Parathyroid adenoma (tissue), 2 donors: ENCODE data around the gene CSRP2.

Experiments
- H2AFZ ChIP-seq: fragments of 300-600 bp; sonication (generic); one replicate; pipeline ENCODE4 v1.7.0; 2017; ENCODE audit warnings: antibody characterized with exemption, mild to moderate bottlenecking
- H3K27ac ChIP-seq: fragments of 300-600 bp; sonication (generic); one replicate; pipeline ENCODE4 v1.7.0; 2017
- H3K27me3 ChIP-seq: fragments of 300-600 bp; sonication (generic); one replicate; pipeline ENCODE4 v1.7.0; 2017; ENCODE audit warnings: low read length; ENCODE audit not compliant: control insufficient read depth, insufficient read depth
- H3K36me3 ChIP-seq: fragments of 300-600 bp; sonication (generic); one replicate; pipeline ENCODE4 v1.7.0; 2017; ENCODE audit warnings: low read length; ENCODE audit not compliant: control insufficient read depth, insufficient read depth
- H3K4me1 ChIP-seq: fragments of 300-600 bp; sonication (generic); one replicate; pipeline ENCODE4 v1.7.0; 2017; ENCODE audit warnings: control low read depth
- H3K4me2 ChIP-seq: fragments of 300-600 bp; sonication (generic); one replicate; pipeline ENCODE4 v1.7.0; 2017; ENCODE audit warnings: low read length
- H3K4me3 ChIP-seq: fragments of 300-600 bp; sonication (generic); one replicate; pipeline ENCODE4 v1.7.0; 2017; ENCODE audit warnings: low read depth, low read length
- H3K79me2 ChIP-seq: fragments of 300-600 bp; sonication (generic); one replicate; pipeline ENCODE4 v1.7.0; 2017; ENCODE audit warnings: control low read depth
- H3K9ac ChIP-seq: fragments of 300-600 bp; sonication (generic); one replicate; pipeline ENCODE4 v1.7.0; 2017; ENCODE audit warnings: mild to moderate bottlenecking
- H3K9me3 ChIP-seq: fragments of 300-600 bp; sonication (generic); one replicate; pipeline ENCODE4 v1.7.0; 2017; ENCODE audit warnings: low read length; ENCODE audit not compliant: control insufficient read depth
- CTCF ChIP-seq: fragments of 300-600 bp; sonication (generic); IDR thresholded peaks from one replicate; pipeline ENCODE4 v1.7.0; 2017; ENCODE audit warnings: antibody characterized with exemption, mild to moderate bottlenecking
- donor health status: primary hyperparathyroidism.

Gene CSRP2

GRCh38 chr12:76866726-76867125 lies 12.1 kb downstream of the CSRP2 start:
- Histone ChIP-seq H3K79me2 (no peaks in the 10 kb centered on the region), H3K27me3 (no peaks in the 10 kb centered on the region), H2AFZ (no peak overlapping the region), H3K4me2 (no peak overlapping the region), H3K4me3 (no peak overlapping the region), H3K9ac (no peak overlapping the region), H3K4me1 (no peaks in the 10 kb centered on the region), H3K9me3 (no peaks in the 10 kb centered on the region), H3K36me3 (no peaks in the 10 kb centered on the region), H3K27ac (no peak overlapping the region)
- TF ChIP-seq CTCF: no peak

GRCh38 chr12:76866151-76866567 lies 12.7 kb downstream of the CSRP2 start:
- no peaks in the 10 kb centered on the region for H3K4me1 ChIP-seq
- no peaks in the 10 kb centered on the region for H3K9me3 ChIP-seq
- no peak overlapping the region for H3K4me2 ChIP-seq
- H3K27ac ChIP-seq: no peak overlapping the region
- H3K4me3 ChIP-seq: no peak overlapping the region
- H3K9ac ChIP-seq: no peak overlapping the region
- no peaks in the 10 kb centered on the region for H3K79me2 ChIP-seq
- no peak for TF ChIP-seq CTCF
- H3K36me3 ChIP-seq: no peaks in the 10 kb centered on the region
- no peaks in the 10 kb centered on the region for H3K27me3 ChIP-seq
- H2AFZ ChIP-seq: no peak overlapping the region

DNA sequence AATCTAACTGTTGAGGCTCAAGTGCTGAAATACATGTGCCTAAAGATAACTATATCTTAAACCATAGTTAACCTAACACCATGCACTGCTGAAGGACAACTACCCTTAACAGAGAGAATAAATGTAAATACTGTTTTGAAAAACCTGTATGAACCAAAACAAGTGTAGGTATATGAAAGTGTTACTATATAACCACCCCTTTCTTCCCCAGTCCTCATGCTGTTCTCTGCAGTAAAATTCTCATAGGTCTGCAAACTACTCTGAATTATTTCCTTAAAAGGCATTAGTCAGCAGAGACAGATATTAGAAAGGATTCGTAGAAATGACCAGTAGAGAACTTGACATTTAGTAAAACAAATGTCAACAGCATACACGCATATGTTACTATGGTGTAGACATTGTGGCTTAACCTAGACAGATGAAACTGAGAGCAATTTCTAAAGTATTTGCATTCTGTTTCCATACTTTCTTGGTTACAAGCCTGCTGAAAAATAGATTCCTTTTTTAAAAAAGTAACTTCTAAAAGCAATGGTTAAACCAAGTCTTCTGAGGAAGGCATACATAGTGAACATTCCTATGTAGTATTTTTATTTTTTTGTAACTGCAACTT lies 13.9 kb downstream of the CSRP2 start:
- H3K36me3 ChIP-seq: no peaks in the 10 kb centered on the region
- TF ChIP-seq CTCF: no peak

DNA sequence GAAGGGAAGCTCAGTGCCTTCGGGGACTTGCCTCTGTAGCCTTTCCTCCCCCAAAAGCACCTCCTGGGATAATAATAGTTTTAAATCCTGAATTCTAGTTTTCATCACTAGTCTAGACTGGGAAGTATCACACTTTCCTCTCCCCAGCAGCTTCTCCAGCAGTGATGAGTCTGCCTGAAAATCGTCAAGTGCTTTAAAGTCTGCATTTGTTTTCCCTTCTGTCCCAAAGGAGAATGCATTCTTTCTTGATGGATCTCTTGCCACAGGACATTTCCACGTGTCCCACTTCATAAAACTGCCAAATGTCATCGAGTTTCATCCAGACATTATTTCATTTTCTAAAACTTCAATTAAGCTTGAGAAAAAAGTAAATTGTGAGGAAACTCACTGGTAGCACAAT lies 15.0 kb downstream of the CSRP2 start:
- no peaks in the 10 kb centered on the region for H3K36me3 ChIP-seq
- H3K4me1 ChIP-seq: no peaks in the 10 kb centered on the region
- H2AFZ ChIP-seq: no peak overlapping the region
- no peaks in the 10 kb centered on the region for H3K79me2 ChIP-seq
- H3K27ac ChIP-seq: no peak overlapping the region
- H3K27me3 ChIP-seq: no peaks in the 10 kb centered on the region
- no peak overlapping the region for H3K4me2 ChIP-seq
- H3K4me3 ChIP-seq: no peak overlapping the region
- TF ChIP-seq CTCF: no peak
- H3K9ac ChIP-seq: no peak overlapping the region
- H3K9me3 ChIP-seq: no peaks in the 10 kb centered on the region

More for the DNA sequence above, 13.9 kb downstream of the CSRP2 start:
- no peaks in the 10 kb centered on the region for H3K79me2 ChIP-seq
- no peak overlapping the region for H3K4me2 ChIP-seq
- H3K9ac ChIP-seq: no peak overlapping the region
- H3K9me3 ChIP-seq: no peaks in the 10 kb centered on the region
- H3K4me3 ChIP-seq: no peak overlapping the region
- no peaks in the 10 kb centered on the region for H3K27me3 ChIP-seq
- no peak overlapping the region for H3K27ac ChIP-seq
- H3K4me1 ChIP-seq: no peaks in the 10 kb centered on the region
- H2AFZ ChIP-seq: no peak overlapping the region

DNA sequence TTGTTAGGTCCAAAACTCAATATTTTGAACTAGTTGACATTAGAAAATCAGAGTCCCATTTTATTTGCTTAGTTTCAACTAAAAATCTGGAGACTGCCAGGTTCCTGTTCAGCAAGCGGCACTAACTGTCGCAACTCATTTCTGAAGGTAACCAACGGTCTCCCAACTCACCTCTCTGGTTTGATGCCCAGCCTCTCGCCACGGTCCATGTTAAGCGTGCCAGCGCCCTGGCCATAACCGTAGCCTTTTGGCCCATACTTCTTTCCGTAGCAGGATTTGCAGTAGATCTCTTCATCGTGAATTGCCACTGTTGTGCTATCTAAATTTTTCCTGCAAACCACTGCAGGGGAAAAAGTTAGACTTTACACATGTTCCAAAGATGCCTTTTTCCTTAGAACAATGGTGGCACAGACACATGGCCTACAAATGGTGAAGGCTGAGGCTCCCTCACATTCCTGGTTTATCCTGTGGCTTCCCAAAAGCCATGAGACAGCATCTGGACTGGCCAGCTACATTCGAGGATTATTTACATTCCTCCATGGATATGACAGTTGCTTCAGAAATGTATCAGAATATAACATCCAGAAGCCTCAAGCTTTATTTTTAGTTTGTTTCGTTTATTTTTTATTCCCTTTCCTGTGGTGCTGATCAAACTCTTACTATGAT lies 15.7 kb downstream of the CSRP2 start:
- no peak overlapping the region for H2AFZ ChIP-seq
- no peaks in the 10 kb centered on the region for H3K27me3 ChIP-seq
- no peaks in the 10 kb centered on the region for H3K36me3 ChIP-seq
- TF ChIP-seq CTCF: no peak
- no peaks in the 10 kb centered on the region for H3K4me1 ChIP-seq
- H3K9ac ChIP-seq: no peak overlapping the region
- H3K9me3 ChIP-seq: no peaks in the 10 kb centered on the region
- H3K79me2 ChIP-seq: no peaks in the 10 kb centered on the region
- no peak overlapping the region for H3K4me3 ChIP-seq
- no peak overlapping the region for H3K27ac ChIP-seq
- no peak overlapping the region for H3K4me2 ChIP-seq
